HG02763 (cell line): ENCODE data around the gene PRR12.
"Not testable (repeated sequence)": the region's sequence is repeated elsewhere in the genome, so short reads cannot be mapped to it uniquely, and the experiment has no call there.

Experiments
- ATAC-seq: cut with Tn5 transposase; IDR thresholded peaks from one replicate; pipeline ENCODE4 v1.9.1; 2021; ENCODE audit warnings: mild to moderate bottlenecking, moderate library complexity; ENCODE audit not compliant: unreplicated experiment

The PRR12 gene

DNA sequence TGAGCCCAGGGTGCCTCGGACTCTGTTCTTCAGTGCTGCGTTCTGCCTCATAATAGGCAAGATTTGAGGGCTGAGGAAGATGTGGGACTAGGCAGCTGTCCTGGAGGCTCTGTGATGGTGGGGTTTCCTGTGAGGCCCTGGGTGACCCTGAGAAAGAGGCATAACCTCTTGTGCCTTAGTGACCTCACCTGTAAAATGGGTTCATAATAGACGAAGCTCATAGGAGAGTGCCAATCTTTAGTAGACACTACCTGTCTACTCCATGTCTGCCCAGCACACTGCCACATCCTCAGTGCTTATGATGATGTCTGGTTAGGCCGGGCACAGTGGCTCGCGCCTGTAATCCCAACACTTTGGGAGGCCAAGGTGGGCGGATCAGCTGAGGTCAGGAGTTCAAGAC lies 25.6 kb downstream of the PRR12 start:
- ATAC-seq: no peak

DNA sequence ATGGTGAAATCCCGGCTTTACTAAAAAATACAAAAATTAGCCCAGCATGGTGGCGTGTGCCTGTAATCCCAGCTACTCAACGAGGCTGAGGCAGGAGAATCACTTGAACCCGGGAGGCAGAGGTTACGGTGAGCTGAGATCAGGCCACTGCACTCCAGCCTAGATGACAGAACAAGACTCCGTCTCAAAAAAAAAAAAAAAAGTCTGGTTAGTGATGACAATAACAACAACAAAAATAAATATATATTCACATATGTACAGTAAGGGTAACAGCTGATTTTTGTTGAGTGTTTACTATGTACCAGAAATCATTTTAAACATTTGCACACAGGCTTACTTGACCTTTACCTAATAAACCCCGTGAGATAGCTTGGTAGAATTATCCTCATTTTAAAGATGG lies 26.0 kb downstream of the PRR12 start:
- no peak for ATAC-seq

DNA sequence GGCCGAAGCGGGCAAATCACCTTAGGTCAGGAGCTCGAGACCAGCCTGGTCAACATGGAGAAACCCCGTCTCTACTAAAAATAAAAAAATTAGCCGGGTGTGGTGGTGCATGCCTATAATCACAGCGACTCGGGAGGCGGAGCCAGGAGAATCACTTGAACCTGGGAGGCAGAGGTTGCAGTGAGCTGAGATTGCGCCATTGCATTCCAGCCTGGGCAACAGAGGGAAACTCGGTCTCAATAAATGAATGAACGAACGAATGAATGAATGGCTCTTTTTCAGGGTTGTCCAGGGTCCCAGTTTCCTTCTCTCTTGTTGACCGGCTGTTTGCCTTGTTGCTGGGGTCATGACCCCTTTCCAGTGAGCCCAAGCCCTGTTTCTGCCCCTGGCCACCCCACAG lies 26.9 kb downstream of the PRR12 start:
- ATAC-seq: not testable (repeated sequence)

DNA sequence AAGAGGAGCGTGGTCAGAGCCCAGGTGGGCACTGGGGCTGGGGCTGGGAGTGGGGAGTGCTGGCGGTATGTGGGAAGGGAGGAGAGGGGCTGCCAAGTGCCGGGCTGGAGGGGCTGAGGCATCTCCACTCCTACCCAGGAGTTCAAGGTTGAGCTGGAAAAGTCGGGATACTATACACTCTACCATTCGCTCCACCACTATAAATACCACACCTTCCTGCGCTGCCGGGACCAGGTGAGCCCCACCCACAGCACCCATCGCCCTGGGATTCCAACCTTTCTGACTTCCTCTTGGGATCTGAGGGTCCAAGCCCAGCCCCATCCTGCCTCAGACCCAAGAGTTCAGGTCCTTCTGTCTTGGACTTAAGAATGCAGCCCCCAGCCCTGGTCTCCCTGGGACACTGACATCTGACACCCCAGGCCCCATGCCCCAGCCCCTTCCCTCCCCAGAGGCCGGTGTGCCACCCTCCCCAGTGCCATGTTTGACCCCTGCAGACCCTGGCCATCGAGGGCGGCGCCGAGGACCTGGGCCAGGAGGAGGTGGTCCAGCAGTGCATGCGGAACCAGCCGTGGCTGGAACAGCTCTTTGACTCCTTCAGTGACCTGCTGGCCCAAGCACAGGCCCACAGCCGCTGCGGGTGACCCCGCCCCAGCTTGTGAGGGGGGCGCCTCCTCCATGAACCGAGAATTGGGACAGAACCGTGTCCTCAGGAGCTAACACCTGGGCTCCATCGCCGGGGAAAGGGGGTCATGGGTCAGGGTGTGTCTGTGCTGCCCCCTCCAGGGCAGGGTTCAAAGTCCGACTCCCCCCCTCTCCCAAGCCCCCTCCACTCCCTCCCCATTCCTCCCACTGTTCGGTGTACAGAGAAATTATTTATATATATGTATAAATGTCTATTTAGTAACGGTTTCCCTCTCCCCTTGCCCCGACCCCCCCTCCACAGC lies 34.3 kb downstream of the PRR12 start:
- no peak for ATAC-seq

DNA sequence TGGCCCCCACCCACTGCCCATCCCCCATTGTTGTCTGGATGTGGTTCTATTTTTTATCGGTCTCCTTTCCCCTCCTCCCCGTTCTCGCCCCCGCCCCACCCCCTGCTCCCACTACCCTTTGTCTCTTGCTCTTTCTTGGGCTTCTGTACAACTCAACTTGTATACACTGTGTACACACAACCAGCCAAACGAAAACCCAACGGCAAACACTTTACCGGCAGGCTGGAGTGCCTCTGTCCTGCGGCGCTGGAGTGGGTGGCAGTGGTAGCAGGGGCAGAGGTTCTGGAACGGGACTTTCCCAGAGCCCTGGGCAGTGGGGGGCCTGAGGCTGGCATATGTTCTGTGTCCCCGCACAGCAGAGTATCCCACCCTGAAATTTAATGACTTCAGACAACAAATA lies 35.2 kb downstream of the PRR12 start:
- no peak for ATAC-seq

DNA sequence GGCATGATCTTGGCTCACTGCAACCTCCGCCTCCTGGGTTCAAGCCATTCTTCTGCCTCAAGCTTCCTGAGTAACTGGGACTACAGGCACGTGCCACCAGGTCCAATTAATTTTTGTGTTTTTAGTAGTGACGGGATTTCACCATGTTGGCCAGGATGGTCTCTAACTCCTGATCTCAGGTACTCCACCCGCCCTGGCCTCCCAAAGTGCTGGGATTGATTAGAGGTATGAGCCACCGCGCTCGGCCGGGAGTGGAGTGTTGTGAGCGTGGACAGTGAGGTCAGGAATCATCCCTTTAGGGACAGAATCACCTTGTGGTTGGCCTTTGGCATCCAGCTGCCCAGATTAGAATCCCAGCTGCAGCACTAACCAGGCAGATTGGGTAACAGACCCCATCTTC lies 38.7 kb downstream of the PRR12 start:
- no peak for ATAC-seq

DNA sequence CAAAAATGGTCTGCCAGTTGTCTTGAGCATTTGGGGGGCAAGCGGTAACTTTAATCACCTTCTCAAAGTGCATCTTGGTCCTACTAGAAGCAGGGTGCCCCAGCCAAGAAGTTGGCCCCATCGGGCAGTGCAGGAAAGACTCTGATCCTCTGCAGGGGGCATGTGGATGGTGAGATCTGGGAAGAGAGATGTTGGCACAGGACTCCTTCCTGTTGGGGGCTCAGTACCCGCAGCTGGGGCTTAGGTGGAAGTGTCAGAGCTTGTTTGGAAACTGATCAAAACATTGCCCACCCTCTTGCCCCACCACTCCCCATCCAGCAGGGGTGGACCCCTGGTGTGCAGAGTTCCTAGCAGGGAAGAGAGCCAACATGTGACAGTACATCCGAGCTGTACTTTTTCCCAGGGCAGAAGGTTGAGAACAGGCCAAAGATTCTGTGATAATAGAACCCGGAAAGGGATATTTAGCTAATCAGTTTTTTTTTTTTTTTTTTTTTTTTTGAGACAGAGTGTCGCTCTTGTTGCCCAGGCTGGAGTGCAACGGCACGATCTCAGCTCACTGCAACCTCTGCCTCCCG lies 40.1 kb downstream of the PRR12 start:
- ATAC-seq: no peak

DNA sequence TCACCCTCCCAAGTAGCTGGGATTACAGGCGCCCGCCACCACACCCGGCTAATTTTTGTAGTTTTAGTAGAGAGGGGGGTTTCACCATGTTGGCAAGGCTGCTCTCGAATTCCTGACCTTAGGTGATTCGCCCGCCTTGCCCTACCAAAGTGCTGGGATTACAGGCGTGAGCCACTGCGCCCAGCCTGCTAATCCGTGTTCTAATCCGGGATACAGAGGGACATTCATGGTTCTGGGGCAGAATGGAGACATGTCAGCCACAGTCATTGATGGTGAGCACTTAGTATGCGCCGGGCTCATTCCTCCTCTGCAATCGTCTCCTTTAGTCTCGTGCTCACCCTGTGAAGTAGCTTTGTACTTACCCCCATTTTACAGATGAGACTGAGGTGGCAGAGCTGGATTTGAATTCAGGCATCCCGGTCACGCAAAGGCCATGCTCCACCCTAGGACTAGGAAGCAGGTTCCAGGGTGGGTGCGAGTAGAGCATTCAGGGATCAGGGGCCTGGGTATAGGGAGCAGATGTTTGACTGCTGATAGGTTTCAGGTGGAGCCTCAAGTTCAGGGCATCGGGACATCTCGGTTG lies 40.7 kb downstream of the PRR12 start:
- no peak for ATAC-seq

DNA sequence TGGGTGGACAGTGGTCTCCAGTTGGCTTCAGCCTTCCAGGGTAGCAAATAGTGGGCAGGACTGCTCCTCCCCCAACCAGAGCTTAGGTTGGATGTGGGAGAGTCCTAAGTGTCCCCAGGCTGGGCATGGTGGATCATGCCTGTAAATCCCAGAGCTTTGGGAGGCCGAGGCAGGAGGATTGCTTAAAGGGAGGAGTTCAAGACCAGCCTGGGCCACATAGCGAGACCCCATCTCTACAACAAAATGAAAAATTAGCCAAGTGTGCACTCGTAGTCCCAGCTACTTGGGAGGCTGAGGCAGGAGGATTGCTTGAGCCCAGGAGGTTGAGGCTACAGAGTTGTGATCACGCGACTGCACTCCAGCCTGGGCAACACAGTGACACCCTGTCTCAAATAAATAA lies 41.6 kb downstream of the PRR12 start:
- ATAC-seq: no peak

DNA sequence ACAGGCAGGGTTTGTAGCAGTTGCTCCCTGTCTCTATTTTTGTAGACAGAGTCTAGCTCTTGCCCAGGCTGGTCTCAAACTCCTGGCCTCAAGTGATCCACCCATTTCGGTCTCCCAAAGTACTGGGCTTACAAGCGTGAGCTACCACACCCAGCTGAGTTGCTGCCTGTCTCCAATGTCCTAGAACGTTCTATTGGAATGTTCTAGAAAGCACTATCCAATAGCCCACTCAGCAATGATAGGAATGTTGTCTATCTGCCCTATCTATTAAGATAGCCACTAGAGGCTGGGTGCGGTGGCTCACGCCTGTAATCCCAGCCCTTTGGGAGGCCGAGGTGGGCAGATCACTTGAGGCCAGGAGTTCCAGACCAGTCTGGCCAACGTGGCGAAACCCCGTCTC lies 42.3 kb downstream of the PRR12 start:
- ATAC-seq: not testable (repeated sequence)

DNA sequence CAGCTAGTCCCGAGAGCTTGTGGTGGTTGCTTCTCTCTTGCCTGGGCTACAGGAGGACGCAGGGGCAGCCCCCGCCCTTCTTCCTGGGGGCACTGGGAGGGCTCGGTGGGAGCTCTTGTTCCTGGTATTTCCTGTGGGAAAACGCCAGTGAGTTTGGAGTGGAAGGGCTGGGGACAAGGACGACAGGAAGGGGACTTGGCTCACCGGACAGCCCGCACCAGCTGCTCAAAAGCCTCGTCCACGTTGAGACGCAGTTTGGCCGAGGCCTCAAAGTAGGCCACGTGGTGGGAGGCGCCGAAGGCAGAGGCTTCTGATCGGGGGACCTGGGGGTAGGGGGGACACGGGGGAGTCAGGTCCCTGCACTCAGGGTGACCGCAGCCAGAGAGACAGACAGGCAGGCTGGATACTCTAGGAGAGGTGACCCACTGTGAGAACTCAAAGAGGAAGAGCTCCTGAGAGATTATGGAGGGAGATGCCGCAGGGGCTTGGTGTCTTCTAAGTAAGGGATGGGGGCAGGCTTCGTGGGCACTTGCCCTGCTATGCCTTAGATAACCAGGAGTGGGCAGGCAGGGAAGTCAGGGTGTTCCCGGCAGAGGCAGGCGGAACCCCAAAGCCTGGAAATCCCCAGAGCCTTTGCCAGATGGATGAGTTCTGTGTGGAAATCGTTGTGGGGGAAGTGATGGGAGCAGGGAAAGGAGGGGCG lies 44.7 kb downstream of the PRR12 start:
- ATAC-seq: no peak

DNA sequence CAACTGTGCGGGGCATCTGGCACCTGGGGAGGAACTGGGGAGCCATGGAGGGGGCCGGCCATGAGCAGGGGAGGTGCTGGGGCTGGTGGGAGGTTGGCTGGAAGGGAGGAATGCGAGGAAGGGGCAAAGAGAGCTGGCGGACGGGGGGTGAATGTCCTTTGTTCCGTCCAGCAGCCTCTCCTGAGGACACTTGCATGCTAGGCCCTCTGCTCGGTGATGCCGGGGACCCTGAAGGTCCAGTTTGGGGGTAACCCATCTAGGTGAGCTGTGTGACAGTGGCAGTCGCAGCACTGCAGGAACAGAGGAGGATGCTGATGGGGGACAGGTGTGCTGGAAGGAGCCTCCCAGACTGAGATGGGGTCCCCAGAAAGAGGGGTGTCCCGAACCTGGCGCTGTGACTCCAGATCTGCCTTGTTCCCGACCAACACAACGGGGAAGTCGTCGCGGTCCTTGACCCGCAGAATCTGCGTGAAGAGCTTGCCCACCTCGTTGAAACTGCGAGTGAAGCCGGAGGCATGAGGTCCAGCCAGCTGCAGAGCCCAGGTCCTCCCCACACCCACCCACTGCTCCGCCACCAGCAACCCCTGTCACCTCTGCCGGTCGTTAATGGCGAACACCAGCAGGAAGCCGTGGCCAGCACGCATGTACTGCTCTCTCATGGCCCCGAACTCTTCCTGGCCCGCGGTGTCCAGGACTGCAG lies 45.4 kb downstream of the PRR12 start:
- ATAC-seq: no peak

DNA sequence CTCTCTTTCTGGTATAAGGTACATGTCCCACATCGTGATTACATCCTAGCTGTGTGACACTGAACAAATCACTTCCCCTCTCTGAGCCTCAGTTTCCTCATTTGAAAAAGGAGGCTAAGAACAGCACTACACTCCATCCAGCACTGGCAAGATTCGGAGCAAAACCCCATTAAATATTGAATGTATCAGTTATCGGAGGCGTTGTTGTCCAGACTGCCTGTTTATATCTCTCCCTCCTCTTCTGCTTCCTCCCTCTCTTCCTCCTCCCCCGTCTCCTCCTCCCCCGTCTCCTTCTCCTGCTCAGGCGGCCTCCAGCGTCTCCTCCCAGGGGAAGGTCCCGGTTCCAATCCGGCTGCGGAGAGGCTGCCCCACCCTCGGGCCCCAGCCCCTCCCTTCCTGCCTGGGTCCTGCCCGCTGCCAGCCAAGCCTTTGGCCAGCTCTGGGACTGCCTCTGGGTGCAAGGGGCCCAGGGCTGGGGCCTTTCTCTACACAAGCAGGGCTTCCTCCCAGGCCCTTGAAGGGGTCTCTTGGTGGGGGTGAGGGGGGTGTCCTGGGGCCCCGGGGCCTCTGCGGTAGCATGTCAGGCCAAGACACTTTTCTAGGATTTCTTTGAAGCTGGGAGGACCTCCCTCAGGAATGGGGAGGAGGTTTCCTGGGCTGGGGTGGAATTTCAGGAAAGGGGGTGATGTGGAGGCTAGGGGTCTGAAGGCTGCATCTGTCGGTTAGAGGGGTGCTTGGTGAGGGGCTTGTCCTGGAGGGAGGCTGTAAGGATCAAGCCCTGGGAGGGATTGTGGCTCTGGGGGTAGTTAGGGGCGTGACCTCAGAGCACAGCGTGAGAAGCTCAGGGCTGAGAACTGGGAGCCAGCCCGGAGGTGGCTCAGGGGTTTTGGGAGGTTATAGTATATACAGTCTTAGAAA lies 47.1 kb downstream of the PRR12 start:
- no peak for ATAC-seq

DNA sequence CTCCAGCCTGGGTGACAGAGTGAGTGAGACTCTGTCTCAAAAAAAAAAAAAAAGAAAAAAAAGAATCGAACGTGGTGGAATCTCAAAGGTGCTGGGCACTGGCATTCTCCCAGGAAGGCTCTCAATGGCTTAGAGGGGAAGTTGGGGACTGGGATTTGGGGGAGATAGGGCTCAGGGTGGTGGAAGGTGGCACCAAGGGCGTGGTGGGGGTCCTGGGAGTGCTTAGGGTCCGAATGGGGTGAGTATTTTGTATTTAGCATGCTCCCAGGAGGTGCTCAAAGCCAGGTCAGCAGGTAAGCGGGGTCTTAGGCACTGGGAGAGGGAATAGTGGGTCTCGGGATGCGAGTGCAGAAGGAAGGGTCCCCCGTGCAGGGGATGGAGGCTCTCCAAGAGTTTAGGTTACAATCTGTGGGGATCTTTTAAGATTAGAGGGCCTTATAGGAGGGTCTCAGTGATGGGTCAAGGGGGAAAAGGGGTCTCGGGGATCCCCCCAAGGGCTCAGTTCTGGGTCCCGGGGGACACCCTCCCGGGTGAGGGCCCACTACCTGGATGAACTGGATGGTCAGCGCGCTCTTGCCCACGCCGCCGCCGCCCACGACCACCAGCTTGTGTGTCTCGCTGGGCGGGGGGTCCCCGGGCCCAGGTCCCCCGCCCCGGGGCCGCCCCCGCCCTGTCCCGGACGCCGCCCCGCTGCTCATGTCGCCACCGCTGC lies 48.6 kb downstream of the PRR12 start:
- ATAC-seq: no peak

DNA sequence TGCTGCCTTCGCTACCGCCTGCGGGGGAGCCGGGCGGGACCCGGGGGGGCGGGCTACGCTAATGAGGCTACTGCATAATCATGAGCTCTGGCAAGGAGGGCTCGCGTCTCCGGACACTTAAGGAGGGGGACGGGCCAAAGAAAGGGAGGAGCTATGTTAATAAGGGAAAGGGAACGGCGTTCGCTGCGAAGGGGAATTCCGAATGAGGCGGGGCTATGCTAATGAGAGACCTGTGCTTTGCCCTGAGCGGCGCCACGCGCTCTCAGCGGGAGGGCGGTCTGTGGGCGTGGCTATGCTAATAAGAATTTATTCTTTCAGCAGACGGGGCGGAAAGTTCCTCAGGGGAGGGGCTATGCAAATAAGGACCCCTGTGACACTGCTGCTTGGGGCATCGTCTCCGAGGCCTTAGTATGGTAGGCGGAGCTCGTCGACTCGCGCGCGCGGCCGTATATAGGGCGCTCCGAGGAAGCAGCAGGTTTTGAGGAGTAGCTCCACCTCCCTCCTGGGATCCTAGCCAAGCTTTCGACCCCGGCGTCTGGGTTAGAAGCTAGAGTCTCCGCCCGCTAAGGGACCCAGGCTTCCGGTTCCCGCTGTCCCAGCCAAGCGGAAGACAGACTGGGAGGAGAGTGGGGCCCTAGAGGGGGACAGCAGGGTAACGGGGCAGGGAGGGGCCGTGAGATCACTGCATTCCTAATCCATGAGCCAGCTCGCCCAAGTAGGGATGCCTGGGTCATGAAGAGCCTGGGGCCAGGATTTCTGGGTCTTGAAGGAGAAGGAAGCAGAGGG lies 49.3 kb downstream of the PRR12 start, which contains the start of gene RRAS:
Gene RRAS, minus strand, starts transcription at position 31 of the 786 bp plus-strand sequence. CDS start 45 bp downstream, outside the sequence.
- ATAC-seq: peak; percentile 59

DNA sequence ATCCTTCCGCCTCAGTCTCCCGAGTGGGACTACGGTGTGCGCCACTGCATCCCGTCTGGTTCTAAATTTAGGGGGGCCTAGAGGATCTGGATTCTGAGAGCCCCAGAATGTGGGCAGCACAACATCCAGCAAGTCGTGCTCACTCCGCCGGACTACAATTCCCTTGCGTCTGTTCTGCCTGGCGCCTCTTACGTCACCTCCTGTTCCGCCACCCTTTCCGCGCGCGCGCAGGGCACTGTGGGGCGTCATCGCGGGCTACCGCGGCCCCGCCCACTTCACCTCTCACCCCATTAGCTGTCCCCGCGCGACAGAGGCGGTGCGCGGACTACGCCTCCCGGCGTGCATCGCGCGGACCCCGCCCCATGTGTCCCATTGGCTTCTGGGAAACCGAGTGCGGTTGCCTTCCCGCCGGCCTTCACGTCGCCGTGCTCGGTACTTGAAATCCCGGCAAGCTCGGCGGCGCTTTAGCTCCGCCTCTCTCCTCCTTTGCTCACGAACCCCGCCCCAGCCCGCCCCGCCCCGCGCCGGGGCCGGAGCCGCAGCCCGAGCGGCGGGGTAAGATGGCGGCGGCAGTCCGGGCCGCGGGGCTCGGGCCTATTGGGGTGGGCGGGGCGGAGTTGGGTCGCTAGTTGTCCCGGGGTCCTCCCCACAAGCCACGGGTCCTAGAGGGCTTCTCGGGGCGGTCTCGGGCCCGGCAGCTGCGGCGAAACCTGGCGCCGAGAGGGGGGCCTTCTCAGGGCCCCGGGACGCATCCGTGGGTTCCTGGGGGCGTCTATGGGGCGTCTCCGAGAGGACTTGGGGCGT lies 50.9 kb downstream of the PRR12 start, which contains the start of gene SCAF1:
Gene SCAF1, plus strand, starts transcription at position 522 of the 804 bp plus-strand sequence. CDS start 2,818 bp downstream, outside the sequence.
- peak; percentile 63 for ATAC-seq

DNA sequence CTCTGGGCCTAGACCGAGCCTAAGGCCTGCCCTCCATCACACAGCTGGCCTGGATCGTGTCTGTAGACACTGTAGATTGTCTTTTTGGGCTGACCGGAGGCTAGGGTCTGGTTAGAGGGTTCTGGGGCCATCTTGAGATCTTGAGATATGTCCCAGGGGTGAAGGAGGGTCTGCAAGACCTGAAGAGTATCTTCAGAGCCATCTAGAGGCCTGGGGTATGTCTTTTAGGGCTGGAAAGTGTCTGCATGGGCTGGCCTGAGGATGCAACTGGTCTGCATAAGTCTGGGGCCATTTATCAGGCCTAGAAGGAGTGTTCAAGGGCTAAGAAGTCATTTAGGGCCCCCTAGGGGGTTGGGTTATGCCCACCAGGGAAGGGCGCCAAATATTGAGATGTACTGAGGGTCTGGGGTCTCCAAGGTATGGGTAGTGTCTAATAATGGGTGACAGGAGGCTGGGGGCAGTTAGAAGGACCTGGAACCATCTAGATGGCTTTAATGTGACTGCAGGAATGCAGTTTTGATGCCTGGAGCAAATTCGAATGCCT lies 51.6 kb downstream of the PRR12 start:
- ATAC-seq: no peak
